HepG2 (cell line): ENCODE results near the gene PPP2R2B.

Experiments
- CBFB ChIP-seq: sonication (generic); formaldehyde crosslinking; IDR thresholded peaks from 2 replicates; pipeline ENCODE4 v1.4.0; 2020; ENCODE audit warnings: missing genetic modification reagents
- CREB3 ChIP-seq: sonication (generic); formaldehyde crosslinking; IDR thresholded peaks from 2 replicates; pipeline ENCODE4 v1.5.0; 2020; ENCODE audit warnings: missing genetic modification reagents
- CTCF ChIP-seq: sonication (generic); formaldehyde crosslinking; IDR thresholded peaks from 2 replicates; pipeline ENCODE4 v1.5.0; 2020; ENCODE audit warnings: mild to moderate bottlenecking, missing genetic modification reagents, moderate library complexity
- EZH2 ChIP-seq: conservative IDR thresholded peaks from 2 replicates; pipeline ENCODE4 v1.6.1; 2012; ENCODE audit warnings: mild to moderate bottlenecking, low read depth, low read length, moderate library complexity
- POGK ChIP-seq: sonication (generic); formaldehyde crosslinking; conservative IDR thresholded peaks from 2 replicates; pipeline ENCODE4 v1.8.0; 2022; ENCODE audit warnings: mild to moderate bottlenecking, moderate library complexity, missing genetic modification reagents
- SKI ChIP-seq: fragments of 450-650 bp; IDR thresholded peaks from one replicate; pipeline ENCODE4 v1.6.1; 2018; ENCODE audit warnings: mild to moderate bottlenecking; ENCODE audit not compliant: partially characterized antibody
- SKIL ChIP-seq: sonication (generic); formaldehyde crosslinking; IDR thresholded peaks from 2 replicates; pipeline ENCODE4 v1.8.0; 2022; ENCODE audit warnings: missing genetic modification reagents, mild to moderate bottlenecking, moderate library complexity, borderline replicate concordance
- TCF7L2 ChIP-seq: IDR thresholded peaks from 2 replicates; pipeline ENCODE4 v1.6.1; 2011; ENCODE audit warnings: mild to moderate bottlenecking, low read depth, low read length, moderate library complexity
- THAP8 ChIP-seq: sonication (generic); formaldehyde crosslinking; IDR thresholded peaks from 2 replicates; pipeline ENCODE4 v1.5.1; 2020; ENCODE audit warnings: missing genetic modification reagents, mild to moderate bottlenecking, borderline replicate concordance

- TF ChIP-seq POGK (CRISPR knock-in tag) (no peak), EZH2 (no peak), THAP8 (CRISPR knock-in tag) (no peak), TCF7L2 (no peak), CBFB (CRISPR knock-in tag) (no peak), SKIL (CRISPR knock-in tag) (no peak), CREB3 (CRISPR knock-in tag) (no peak), CTCF (CRISPR knock-in tag) (no peak), SKI (no peak)
Measured at GRCh38 chr5:146647656-146648199, 230.8 kb downstream of the PPP2R2B start.
